ENCODE data around the gene DAZAP2.

DAZAP2 gene

DNA sequence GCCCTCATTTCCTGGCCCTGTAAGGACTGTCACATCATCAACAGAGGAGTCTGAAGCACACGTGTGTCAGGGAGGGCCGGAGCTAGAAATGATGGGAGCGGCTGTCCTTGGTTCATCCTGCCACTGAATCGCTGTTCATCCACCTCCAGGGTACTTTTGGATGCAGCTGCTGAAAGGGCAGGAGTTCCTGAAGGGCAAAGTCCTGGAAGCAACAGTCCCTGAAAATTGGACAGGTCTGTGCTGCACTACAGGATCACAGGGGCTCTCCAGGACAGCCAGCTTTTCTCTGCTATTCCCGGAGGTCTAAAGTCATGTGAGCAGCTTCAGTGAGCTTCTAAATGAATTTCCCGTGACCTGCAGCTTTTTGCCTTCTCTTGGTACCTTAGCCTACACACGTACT is 38.5 kb upstream of the DAZAP2 start:
- Mint-ChIP-seq H3K4me3 (no peak overlapping the region), H3K9me3 (no peaks in the 10 kb centered on the region)

DNA sequence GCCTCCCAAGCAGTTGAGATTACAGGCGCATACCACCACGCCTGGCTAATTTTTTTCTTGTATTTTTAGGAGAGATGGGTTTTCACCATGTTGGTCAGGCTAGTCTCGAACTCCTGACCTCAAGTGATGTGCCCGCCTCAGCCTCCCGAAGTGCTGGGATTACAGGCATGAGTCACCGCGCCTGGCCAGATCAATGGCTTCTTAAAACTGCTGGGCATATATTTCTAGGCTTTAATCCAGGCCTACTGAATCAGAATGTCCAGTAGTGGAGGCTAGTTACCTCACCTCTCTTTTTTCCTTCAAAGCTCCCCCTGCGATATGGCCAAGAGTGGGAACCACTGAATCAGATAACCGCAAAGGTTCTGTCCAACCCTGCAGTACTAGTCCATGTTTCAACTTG is 37.8 kb upstream of the DAZAP2 start:
- H3K4me3 Mint-ChIP-seq: no peak overlapping the region
- no peaks in the 10 kb centered on the region for H3K27me3 Mint-ChIP-seq (ENCODE audit: low read depth)
- H3K9me3 Mint-ChIP-seq: no peaks in the 10 kb centered on the region
- TF ChIP-seq, protein P1, sequence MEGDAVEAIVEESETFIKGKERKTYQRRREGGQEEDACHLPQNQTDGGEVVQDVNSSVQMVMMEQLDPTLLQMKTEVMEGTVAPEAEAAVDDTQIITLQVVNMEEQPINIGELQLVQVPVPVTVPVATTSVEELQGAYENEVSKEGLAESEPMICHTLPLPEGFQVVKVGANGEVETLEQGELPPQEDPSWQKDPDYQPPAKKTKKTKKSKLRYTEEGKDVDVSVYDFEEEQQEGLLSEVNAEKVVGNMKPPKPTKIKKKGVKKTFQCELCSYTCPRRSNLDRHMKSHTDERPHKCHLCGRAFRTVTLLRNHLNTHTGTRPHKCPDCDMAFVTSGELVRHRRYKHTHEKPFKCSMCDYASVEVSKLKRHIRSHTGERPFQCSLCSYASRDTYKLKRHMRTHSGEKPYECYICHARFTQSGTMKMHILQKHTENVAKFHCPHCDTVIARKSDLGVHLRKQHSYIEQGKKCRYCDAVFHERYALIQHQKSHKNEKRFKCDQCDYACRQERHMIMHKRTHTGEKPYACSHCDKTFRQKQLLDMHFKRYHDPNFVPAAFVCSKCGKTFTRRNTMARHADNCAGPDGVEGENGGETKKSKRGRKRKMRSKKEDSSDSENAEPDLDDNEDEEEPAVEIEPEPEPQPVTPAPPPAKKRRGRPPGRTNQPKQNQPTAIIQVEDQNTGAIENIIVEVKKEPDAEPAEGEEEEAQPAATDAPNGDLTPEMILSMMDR (IDR thresholded peaks at IDR 0.05; ENCODE audit: unreplicated experiment in 3 of 3): no peak
- H3K36me3 Mint-ChIP-seq (ENCODE audit: low read depth): no peaks in the 10 kb centered on the region
- no peaks in the 10 kb centered on the region for H3K4me1 Mint-ChIP-seq
- no peak overlapping the region for H3K27ac Mint-ChIP-seq

More for the DNA sequence above, 38.5 kb upstream of the DAZAP2 start:
- TF ChIP-seq, protein P1 (IDR thresholded peaks at IDR 0.05; ENCODE audit: unreplicated experiment in 3 of 3): no peak
- no peak overlapping the region for H3K27ac Mint-ChIP-seq
- no peaks in the 10 kb centered on the region for H3K36me3 Mint-ChIP-seq (ENCODE audit: low read depth)
- no peaks in the 10 kb centered on the region for H3K4me1 Mint-ChIP-seq
- no peaks in the 10 kb centered on the region for H3K27me3 Mint-ChIP-seq (ENCODE audit: low read depth)

DNA sequence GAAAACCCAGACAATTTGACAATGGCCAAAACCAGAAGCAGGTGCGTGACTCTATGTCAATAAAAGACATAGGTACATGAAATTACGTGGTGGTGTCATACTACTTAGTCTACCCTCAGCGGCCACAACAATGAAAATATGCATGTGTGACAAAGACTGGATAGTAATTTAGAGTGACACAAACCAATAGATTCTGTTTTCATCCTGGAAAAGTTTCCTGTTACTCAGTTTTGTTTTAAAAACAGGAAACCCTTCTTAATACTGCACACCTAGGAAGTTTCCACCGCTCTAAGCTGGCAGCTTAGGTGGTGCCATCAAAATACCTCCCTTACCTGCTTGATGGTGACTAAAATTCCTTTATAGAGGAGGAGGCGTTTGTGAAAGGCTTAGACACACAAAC is 35.9 kb upstream of the DAZAP2 start:
- no peak overlapping the region for H3K4me3 Mint-ChIP-seq
- H3K36me3 Mint-ChIP-seq (ENCODE audit: low read depth): no peaks in the 10 kb centered on the region
- no peaks in the 10 kb centered on the region for H3K27me3 Mint-ChIP-seq (ENCODE audit: low read depth)
- no peaks in the 10 kb centered on the region for H3K9me3 Mint-ChIP-seq
- no peaks in the 10 kb centered on the region for H3K4me1 Mint-ChIP-seq
- H3K27ac Mint-ChIP-seq: no peak overlapping the region
- TF ChIP-seq, protein P1 (IDR thresholded peaks at IDR 0.05; ENCODE audit: unreplicated experiment in 3 of 3): no peak

DNA sequence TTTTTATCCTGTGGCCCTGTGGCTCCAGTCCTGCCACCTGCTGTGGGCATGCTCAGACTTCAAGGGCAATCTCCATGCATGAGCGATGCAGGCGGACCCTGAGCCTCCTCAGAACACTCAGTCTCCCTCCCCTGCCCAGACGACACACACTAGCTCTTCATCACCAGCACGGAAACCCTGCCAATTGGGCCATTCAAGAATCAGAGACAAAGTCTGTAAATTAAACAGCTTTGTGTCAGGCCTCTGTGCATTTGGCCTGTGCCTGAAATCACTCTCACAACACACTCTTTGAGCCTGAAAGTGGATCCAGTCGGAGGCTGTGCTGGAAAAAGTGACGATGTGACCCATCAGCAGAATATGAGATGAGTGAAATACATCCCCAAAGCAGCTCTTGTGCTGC is 33.3 kb upstream of the DAZAP2 start:
- Mint-ChIP-seq H3K4me1 (no peaks in the 10 kb centered on the region), H3K27me3 (ENCODE audit: low read depth) (no peaks in the 10 kb centered on the region), H3K36me3 (ENCODE audit: low read depth) (no peaks in the 10 kb centered on the region), H3K4me3 (no peak overlapping the region), H3K9me3 (no peaks in the 10 kb centered on the region), H3K27ac (no peak overlapping the region)
- TF ChIP-seq, protein P1 (IDR thresholded peaks at IDR 0.05; ENCODE audit: unreplicated experiment in 3 of 3): no peak

DNA sequence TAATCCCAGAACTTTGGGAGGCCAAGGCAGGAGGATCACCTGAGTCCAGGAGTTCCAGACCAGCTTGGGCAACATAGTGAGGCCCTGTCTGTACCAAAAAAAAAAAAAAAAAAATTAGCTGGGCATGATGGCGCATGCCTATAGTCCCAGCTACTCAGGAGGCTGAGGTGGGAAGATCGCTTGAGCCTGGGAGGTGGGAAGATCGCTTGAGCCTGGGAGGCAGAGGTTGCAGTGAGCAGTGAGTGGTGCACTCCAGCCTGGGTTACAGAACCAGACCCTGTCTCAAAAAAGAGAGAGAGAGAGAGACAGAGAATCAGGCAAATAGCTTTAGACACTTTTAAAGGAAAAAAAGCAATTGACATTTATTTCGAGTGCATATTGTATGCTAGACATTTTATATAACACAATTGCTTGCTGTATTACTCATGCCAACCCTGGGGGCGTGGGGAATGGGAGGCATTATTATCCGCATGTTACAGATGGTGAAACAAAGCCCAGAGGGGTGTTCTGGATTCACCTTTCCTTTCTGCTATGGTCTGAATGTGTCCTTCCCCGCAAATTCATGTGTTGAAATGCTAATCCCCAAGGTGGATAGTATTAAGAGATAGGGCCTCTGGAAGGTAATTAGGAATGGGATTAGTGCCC is 30.5 kb upstream of the DAZAP2 start:
- no peak overlapping the region for H3K4me3 Mint-ChIP-seq

DNA sequence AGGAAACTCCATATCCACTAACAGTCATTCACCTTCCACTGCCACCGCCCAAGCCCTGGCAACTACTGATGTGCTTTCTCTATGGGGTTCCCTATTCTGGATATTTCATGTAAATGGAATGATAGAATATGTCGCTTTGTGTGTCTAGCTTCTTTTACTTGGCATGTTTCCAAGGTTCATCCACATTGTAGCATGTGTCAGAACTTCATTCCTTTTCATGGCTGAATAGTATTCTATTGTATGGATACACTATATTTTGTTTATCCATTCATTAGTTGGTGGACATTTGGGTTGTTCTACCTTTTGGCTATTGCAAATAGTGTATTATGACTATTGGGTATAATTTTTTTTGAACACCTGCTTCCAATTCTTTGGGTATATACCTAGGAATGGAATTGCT is 29.4 kb upstream of the DAZAP2 start:
- Mint-ChIP-seq H3K27ac (no peak overlapping the region), H3K27me3 (ENCODE audit: low read depth) (no peaks in the 10 kb centered on the region), H3K36me3 (ENCODE audit: low read depth) (no peaks in the 10 kb centered on the region), H3K4me1 (no peaks in the 10 kb centered on the region), H3K9me3 (no peaks in the 10 kb centered on the region), H3K4me3 (no peak overlapping the region)
- TF ChIP-seq, protein P1 (IDR thresholded peaks at IDR 0.05; ENCODE audit: unreplicated experiment in 3 of 3): no peak

More for the DNA sequence above, 30.5 kb upstream of the DAZAP2 start:
- H3K9me3 Mint-ChIP-seq: no peaks in the 10 kb centered on the region
- H3K27me3 Mint-ChIP-seq (ENCODE audit: low read depth): no peaks in the 10 kb centered on the region
- TF ChIP-seq, protein P1 (IDR thresholded peaks at IDR 0.05; ENCODE audit: unreplicated experiment in 3 of 3): no peak
- H3K4me1 Mint-ChIP-seq: no peaks in the 10 kb centered on the region
- H3K36me3 Mint-ChIP-seq (ENCODE audit: low read depth): no peaks in the 10 kb centered on the region
- H3K27ac Mint-ChIP-seq: no peak overlapping the region
